ENCODE measurements around the gene DNMT3B. TPM values are rescaled to one million over a fixed set of nuclear protein-coding genes. Genes with fewer than 3 reads are reported as not detected.
"Not testable (repeated sequence)": the region's sequence is repeated elsewhere in the genome, so short reads cannot be mapped to it uniquely, and the experiment has no call there.

The DNMT3B gene
- polyA plus RNA-seq, 3 donors, result 0.39 to 0.44 TPM; not detected in 1

DNA sequence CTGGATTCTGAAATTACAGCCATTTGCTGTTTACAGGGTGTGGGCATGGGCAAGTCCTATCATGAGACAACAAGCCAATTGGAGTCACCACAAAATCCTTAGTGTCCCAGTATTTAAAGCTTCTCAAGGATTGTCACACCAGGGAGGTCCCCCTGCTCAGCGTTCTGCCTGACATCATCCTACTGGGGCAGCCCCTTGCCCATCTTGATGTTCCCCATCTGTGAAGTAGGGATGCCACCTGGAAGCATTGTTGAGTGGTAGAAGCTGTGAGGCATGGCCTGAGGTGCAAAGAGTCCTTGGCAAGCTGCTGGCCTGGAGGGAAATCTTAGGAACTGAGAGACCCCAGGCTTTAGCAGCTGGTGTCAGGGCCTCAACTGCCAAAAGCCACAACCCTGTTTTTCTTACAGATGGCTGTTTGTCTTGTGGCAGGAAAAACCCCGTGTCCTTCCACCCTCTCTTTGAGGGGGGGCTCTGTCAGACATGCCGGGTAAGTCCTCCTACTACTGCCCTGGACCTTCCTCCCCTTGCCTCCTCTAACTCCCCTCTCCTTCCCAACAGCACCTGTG, 34.3 kb downstream of the DNMT3B start:
- peaks cover 14 to 17% of the 10 kb centered on the region in 2 donors for H3K36me3 Mint-ChIP-seq
- 17% methylated on average over 1 of the region's 3 CpGs for WGBS (ENCODE audit: insufficient coverage)
- intact Hi-C loops (cut with micrococcal nuclease), result loop anchor here in 1 of 2 donors (10.0 kb wide), 1 partner anchor 498 kb away; no protein-coding TSS in a partner anchor
- H3K27ac Mint-ChIP-seq, result no peak overlapping the region
- Histone ChIP-seq H3K27ac (ENCODE audit: low read depth in 1 of 2, low read length in 2 of 2) (no peak overlapping the region), H3K9ac (ENCODE audit: insufficient read depth, low read length, poor library complexity, severe bottlenecking) (no peak overlapping the region), H3K4me2 (replicated peaks; ENCODE audit: extremely low read depth, low read length, poor library complexity, severe bottlenecking) (no peak overlapping the region), H2AFZ (ENCODE audit: insufficient read depth, low read depth, low read length, poor library complexity, severe bottlenecking) (no peak overlapping the region), H3K79me2 (ENCODE audit: insufficient read depth, low read length) (no peaks in the 10 kb centered on the region), H3K9me3 (replicated peaks in 1 of 2; ENCODE audit: control insufficient read depth in 1 of 2, insufficient read depth in 1 of 2, low read length in 2 of 2) (no peaks in the 10 kb centered on the region), H4K20me1 (ENCODE audit: insufficient read depth, low read length) (no peaks in the 10 kb centered on the region), H3K4me3 (replicated peaks in 1 of 3; ENCODE audit: low read depth in 2 of 3, low read length in 3 of 3) (no peak overlapping the region), H3K27me3 (ENCODE audit: control insufficient read depth in 2 of 2, insufficient read depth in 2 of 2, low read length in 2 of 2) (no peaks in the 10 kb centered on the region), H3K36me3 (replicated peaks in 1 of 2; ENCODE audit: control insufficient read depth in 1 of 2, insufficient read depth in 2 of 2, low read length in 2 of 2) (peaks cover 0 to 6% of the 10 kb centered on the region in 2 donors), H3K4me1 (ENCODE audit: control insufficient read depth in 1 of 2, insufficient read depth in 2 of 2, low read length in 2 of 2) (no peaks in the 10 kb centered on the region)
- TF ChIP-seq, protein P1, sequence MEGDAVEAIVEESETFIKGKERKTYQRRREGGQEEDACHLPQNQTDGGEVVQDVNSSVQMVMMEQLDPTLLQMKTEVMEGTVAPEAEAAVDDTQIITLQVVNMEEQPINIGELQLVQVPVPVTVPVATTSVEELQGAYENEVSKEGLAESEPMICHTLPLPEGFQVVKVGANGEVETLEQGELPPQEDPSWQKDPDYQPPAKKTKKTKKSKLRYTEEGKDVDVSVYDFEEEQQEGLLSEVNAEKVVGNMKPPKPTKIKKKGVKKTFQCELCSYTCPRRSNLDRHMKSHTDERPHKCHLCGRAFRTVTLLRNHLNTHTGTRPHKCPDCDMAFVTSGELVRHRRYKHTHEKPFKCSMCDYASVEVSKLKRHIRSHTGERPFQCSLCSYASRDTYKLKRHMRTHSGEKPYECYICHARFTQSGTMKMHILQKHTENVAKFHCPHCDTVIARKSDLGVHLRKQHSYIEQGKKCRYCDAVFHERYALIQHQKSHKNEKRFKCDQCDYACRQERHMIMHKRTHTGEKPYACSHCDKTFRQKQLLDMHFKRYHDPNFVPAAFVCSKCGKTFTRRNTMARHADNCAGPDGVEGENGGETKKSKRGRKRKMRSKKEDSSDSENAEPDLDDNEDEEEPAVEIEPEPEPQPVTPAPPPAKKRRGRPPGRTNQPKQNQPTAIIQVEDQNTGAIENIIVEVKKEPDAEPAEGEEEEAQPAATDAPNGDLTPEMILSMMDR (IDR thresholded peaks at IDR 0.05), result no peak
- no peak overlapping the region for H3K4me3 Mint-ChIP-seq
- peaks cover 0 to 2% (median 0%) of the 10 kb centered on the region in 3 donors for H3K27me3 Mint-ChIP-seq (ENCODE audit: low read depth in 3 of 3)
- no peak for DNase-seq
- H3K4me1 Mint-ChIP-seq, result peaks cover 1% of the 10 kb centered on the region
- H3K9me3 Mint-ChIP-seq, result no peaks in the 10 kb centered on the region

DNA sequence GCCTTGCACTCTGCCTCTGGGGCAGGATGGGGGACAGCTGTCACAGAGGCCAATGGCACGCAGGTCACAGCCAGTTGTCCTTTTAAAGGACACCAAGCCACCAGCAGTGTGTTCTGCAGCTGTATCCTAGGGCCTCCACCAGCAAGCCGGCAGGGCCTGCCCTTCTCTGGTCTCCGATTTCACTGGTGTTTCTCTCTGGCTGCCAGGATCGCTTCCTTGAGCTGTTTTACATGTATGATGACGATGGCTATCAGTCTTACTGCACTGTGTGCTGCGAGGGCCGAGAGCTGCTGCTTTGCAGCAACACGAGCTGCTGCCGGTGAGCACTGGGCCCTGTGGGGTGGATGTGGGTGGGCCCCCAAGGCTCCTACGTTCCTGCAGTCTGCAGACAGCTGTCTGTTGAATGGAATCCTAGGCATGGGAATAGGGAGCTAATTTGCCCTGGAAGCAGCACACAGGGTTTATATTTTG, 34.8 kb downstream of the DNMT3B start:
- no peak overlapping the region for H3K4me3 ChIP-seq (replicated peaks in 1 of 3; ENCODE audit: low read depth in 2 of 3, low read length in 3 of 3)
- no peaks in the 10 kb centered on the region for H3K4me1 ChIP-seq (ENCODE audit: control insufficient read depth in 1 of 2, insufficient read depth in 2 of 2, low read length in 2 of 2)
- no peaks in the 10 kb centered on the region for H3K27me3 ChIP-seq (ENCODE audit: control insufficient read depth in 2 of 2, insufficient read depth in 2 of 2, low read length in 2 of 2)
- no peaks in the 10 kb centered on the region for H3K9me3 ChIP-seq (replicated peaks in 1 of 2; ENCODE audit: control insufficient read depth in 1 of 2, insufficient read depth in 1 of 2, low read length in 2 of 2)
- intact Hi-C loops (cut with micrococcal nuclease), result loop anchor here in 1 of 2 donors (10.0 kb wide), 1 partner anchor 498 kb away; no protein-coding TSS in a partner anchor
- H3K9ac ChIP-seq (ENCODE audit: insufficient read depth, low read length, poor library complexity, severe bottlenecking), result no peak overlapping the region
- TF ChIP-seq, protein P1 (IDR thresholded peaks at IDR 0.05), result no peak
- Mint-ChIP-seq H3K4me1 (peaks cover 1% of the 10 kb centered on the region), H3K4me3 (no peak overlapping the region), H3K27me3 (ENCODE audit: low read depth in 3 of 3) (peaks cover 0 to 2% (median 0%) of the 10 kb centered on the region in 3 donors), H3K27ac (peak overlapping the region in 1 of 7 donors; percentile 62), H3K9me3 (no peaks in the 10 kb centered on the region), H3K36me3 (peaks cover 12 to 17% of the 10 kb centered on the region in 2 donors)
- 95% methylated on average over 10 of the region's 10 CpGs for WGBS (ENCODE audit: insufficient coverage)
- H3K27ac ChIP-seq (ENCODE audit: low read depth in 1 of 2, low read length in 2 of 2), result no peak overlapping the region
- DNase-seq, result no peak
- H3K79me2 ChIP-seq (ENCODE audit: insufficient read depth, low read length), result no peaks in the 10 kb centered on the region
- H3K36me3 ChIP-seq (replicated peaks in 1 of 2; ENCODE audit: control insufficient read depth in 1 of 2, insufficient read depth in 2 of 2, low read length in 2 of 2), result peaks cover 0 to 6% of the 10 kb centered on the region in 2 donors
- no peaks in the 10 kb centered on the region for H4K20me1 ChIP-seq (ENCODE audit: insufficient read depth, low read length)
- no peak overlapping the region for H2AFZ ChIP-seq (ENCODE audit: insufficient read depth, low read depth, low read length, poor library complexity, severe bottlenecking)
- no peak overlapping the region for H3K4me2 ChIP-seq (replicated peaks; ENCODE audit: extremely low read depth, low read length, poor library complexity, severe bottlenecking)

DNA sequence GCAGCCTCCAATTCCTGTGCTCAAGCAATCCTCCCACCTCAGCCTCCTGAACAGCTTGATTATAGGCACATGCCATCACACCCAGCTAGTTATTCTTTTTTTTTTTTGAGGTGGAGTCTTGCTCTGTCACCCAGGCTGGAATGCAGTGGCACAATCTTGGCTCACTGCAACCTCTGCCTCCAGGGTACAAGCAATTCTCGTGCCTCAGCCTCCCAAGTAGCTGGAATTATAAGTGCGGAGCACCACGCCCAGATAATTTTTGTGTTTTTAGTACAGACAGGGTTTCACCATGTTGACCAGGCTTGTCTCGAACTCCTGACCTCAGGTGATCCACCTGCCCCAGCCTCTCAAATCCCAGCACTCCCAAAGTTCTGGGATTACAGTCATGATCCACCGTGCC, 35.4 kb downstream of the DNMT3B start:
- not testable (repeated sequence) for H3K9me3 ChIP-seq (replicated peaks in 1 of 2; ENCODE audit: control insufficient read depth in 1 of 2, insufficient read depth in 1 of 2, low read length in 2 of 2); DNase-seq; H3K4me3 Mint-ChIP-seq; H3K27ac Mint-ChIP-seq; H2AFZ ChIP-seq (ENCODE audit: insufficient read depth, low read depth, low read length, poor library complexity, severe bottlenecking); H3K27me3 ChIP-seq (ENCODE audit: control insufficient read depth in 2 of 2, insufficient read depth in 2 of 2, low read length in 2 of 2); H3K27me3 Mint-ChIP-seq (ENCODE audit: low read depth in 3 of 3); H3K4me1 Mint-ChIP-seq; H4K20me1 ChIP-seq (ENCODE audit: insufficient read depth, low read length); H3K9me3 Mint-ChIP-seq; H3K4me1 ChIP-seq (ENCODE audit: control insufficient read depth in 1 of 2, insufficient read depth in 2 of 2, low read length in 2 of 2); H3K79me2 ChIP-seq (ENCODE audit: insufficient read depth, low read length); H3K4me2 ChIP-seq (replicated peaks; ENCODE audit: extremely low read depth, low read length, poor library complexity, severe bottlenecking); H3K36me3 ChIP-seq (replicated peaks in 1 of 2; ENCODE audit: control insufficient read depth in 1 of 2, insufficient read depth in 2 of 2, low read length in 2 of 2); H3K27ac ChIP-seq (ENCODE audit: low read depth in 1 of 2, low read length in 2 of 2); H3K4me3 ChIP-seq (replicated peaks in 1 of 3; ENCODE audit: low read depth in 2 of 3, low read length in 3 of 3); H3K9ac ChIP-seq (ENCODE audit: insufficient read depth, low read length, poor library complexity, severe bottlenecking)
- intact Hi-C loops (cut with micrococcal nuclease), result loop anchor here in 1 of 2 donors (10.0 kb wide), 1 partner anchor 497 kb away; no protein-coding TSS in a partner anchor
- H3K36me3 Mint-ChIP-seq, result peaks cover 12 to 22% of the 10 kb centered on the region in 2 donors
- 100% methylated on average over 1 of the region's 5 CpGs for WGBS (ENCODE audit: insufficient coverage)
